Activated T-cell treated with anti-CD3 and anti-CD28 coated beads, Interleukin-2, amount 50 U/mL, for 72 hours (primary cell): ENCODE results near the gene PSMD8. TPM values are rescaled to one million over a fixed set of nuclear protein-coding genes. Genes with fewer than 3 reads are reported as not detected.
"Not testable (repeated sequence)": the region's sequence is repeated elsewhere in the genome, so short reads cannot be mapped to it uniquely, and the experiment has no call there.

Experiments used
- ATAC-seq, 2 donors: fragments of 150-1000 bp; cut with Tn5 transposase; replicated peaks in 1 of 2; 2 replicates each; pipeline ENCODE4 v1.10.0; 2021; ENCODE audit warnings: moderate library complexity in 2 of 2, mild to moderate bottlenecking in 1 of 2
- DNase-seq, 2 donors: peaks; one replicate each; pipeline ENCODE4 v3.0.0; 2021 to 2022; ENCODE audit warnings: mixed read lengths in 1 of 2
- H3K27ac Mint-ChIP-seq: one replicate; pipeline ENCODE4 v1.8.0; 2022; ENCODE audit warnings: mild to moderate bottlenecking, moderate library complexity, mixed read lengths
- H3K27me3 Mint-ChIP-seq: one replicate; pipeline ENCODE4 v1.8.0; 2022; ENCODE audit warnings: low read depth, mixed read lengths
- H3K36me3 Mint-ChIP-seq, 2 donors: one replicate each; pipeline ENCODE4 v1.8.0; 2022; ENCODE audit warnings: mixed read lengths in 2 of 2, mild to moderate bottlenecking in 1 of 2; ENCODE audit not compliant: insufficient read depth in 2 of 2
- H3K4me1 Mint-ChIP-seq: one replicate; pipeline ENCODE4 v1.8.0; 2022; ENCODE audit warnings: low read depth, mixed read lengths
- H3K4me3 Mint-ChIP-seq, 2 donors: one replicate each; pipeline ENCODE4 v1.8.0; 2022; ENCODE audit warnings: mild to moderate bottlenecking in 2 of 2, mixed read lengths in 2 of 2, moderate library complexity in 2 of 2
- H3K9me3 Mint-ChIP-seq, 2 donors: one replicate each; pipeline ENCODE4 v1.8.0; 2022; ENCODE audit warnings: mixed read lengths in 2 of 2
- total RNA-seq, 2 donors: library from RNA; stranded (reverse); gene quantifications; one replicate each; pipeline ENCODE4 v1.2.3, GENCODE V29; 2022

The PSMD8 gene
- total RNA-seq, 2 donors from 2014 or later: 136 to 168 TPM

- Mint-ChIP-seq H3K27ac (no peak overlapping the region), H3K36me3 (peaks cover 0 to 3% of the 10 kb centered on the region in 2 donors), H3K27me3 (no peaks in the 10 kb centered on the region), H3K9me3 (no peaks in the 10 kb centered on the region), H3K4me3 (no peak overlapping the region), H3K4me1 (peaks cover 11% of the 10 kb centered on the region)
- ATAC-seq: no peak
- no peak for DNase-seq
Observed at GRCh38 chr19:38412491-38412890, 38.1 kb downstream of the PSMD8 start.

GRCh38 chr19:38412961-38413360 lies 38.6 kb downstream of the PSMD8 start:
- Mint-ChIP-seq H3K27ac (no peak overlapping the region), H3K27me3 (no peaks in the 10 kb centered on the region), H3K36me3 (peaks cover 0 to 2% of the 10 kb centered on the region in 2 donors), H3K4me3 (no peak overlapping the region), H3K4me1 (peaks cover 15% of the 10 kb centered on the region), H3K9me3 (no peaks in the 10 kb centered on the region)
- ATAC-seq (no peak), DNase-seq (no peak)

GRCh38 chr19:38413416-38413815 lies 39.0 kb downstream of the PSMD8 start:
- peaks cover 0 to 1% of the 10 kb centered on the region in 2 donors for H3K36me3 Mint-ChIP-seq

GRCh38 chr19:38417146-38417543 lies 42.8 kb downstream of the PSMD8 start:
- no peaks in the 10 kb centered on the region for H3K9me3 Mint-ChIP-seq
- ATAC-seq (no peak), DNase-seq (no peak)
- H3K36me3 Mint-ChIP-seq: no peaks in the 10 kb centered on the region
- peak overlapping the region; percentile 6 for H3K27ac Mint-ChIP-seq
- peak overlapping the region; percentile 82 to 86 for H3K4me3 Mint-ChIP-seq
- peaks cover 24% of the 10 kb centered on the region for H3K4me1 Mint-ChIP-seq
- no peaks in the 10 kb centered on the region for H3K27me3 Mint-ChIP-seq

More at GRCh38 chr19:38413416-38413815, 39.0 kb downstream of the PSMD8 start:
- peaks cover 19% of the 10 kb centered on the region for H3K4me1 Mint-ChIP-seq
- H3K27ac Mint-ChIP-seq: no peak overlapping the region
- no peak for DNase-seq
- no peaks in the 10 kb centered on the region for H3K9me3 Mint-ChIP-seq
- no peaks in the 10 kb centered on the region for H3K27me3 Mint-ChIP-seq
- no peak for ATAC-seq
- no peak overlapping the region for H3K4me3 Mint-ChIP-seq

- no peaks in the 10 kb centered on the region for H3K9me3 Mint-ChIP-seq
- DNase-seq: peak; percentile 58 to 69
Observed at GRCh38 chr19:38417544-38418506, 43.5 kb downstream of the PSMD8 start.

GRCh38 chr19:38420935-38421334 lies 46.6 kb downstream of the PSMD8 start:
- ATAC-seq (no peak), DNase-seq (no peak)
- no peaks in the 10 kb centered on the region for H3K9me3 Mint-ChIP-seq
- no peak overlapping the region for H3K27ac Mint-ChIP-seq
- no peaks in the 10 kb centered on the region for H3K36me3 Mint-ChIP-seq
- H3K4me1 Mint-ChIP-seq: peaks cover 24% of the 10 kb centered on the region
- no peaks in the 10 kb centered on the region for H3K27me3 Mint-ChIP-seq
- H3K4me3 Mint-ChIP-seq: no peak overlapping the region

More at GRCh38 chr19:38417544-38418506, 43.5 kb downstream of the PSMD8 start:
- Mint-ChIP-seq H3K4me1 (peaks cover 24% of the 10 kb centered on the region), H3K4me3 (peak overlapping the region; percentile 82 to 86), H3K27me3 (no peaks in the 10 kb centered on the region), H3K27ac (peak overlapping the region; percentile 6), H3K36me3 (no peaks in the 10 kb centered on the region)
- peak; percentile 80 to 88 for ATAC-seq

- Mint-ChIP-seq H3K27me3 (no peaks in the 10 kb centered on the region), H3K4me3 (no peak overlapping the region), H3K9me3 (no peaks in the 10 kb centered on the region), H3K4me1 (peaks cover 29% of the 10 kb centered on the region), H3K27ac (no peak overlapping the region), H3K36me3 (no peaks in the 10 kb centered on the region)
- ATAC-seq (no peak), DNase-seq (no peak)
Observed at GRCh38 chr19:38421856-38422255, 47.5 kb downstream of the PSMD8 start.

GRCh38 chr19:38422438-38422837 lies 48.1 kb downstream of the PSMD8 start:
- Mint-ChIP-seq H3K4me1 (peaks cover 29% of the 10 kb centered on the region), H3K4me3 (no peak overlapping the region), H3K27me3 (no peaks in the 10 kb centered on the region), H3K27ac (no peak overlapping the region), H3K9me3 (no peaks in the 10 kb centered on the region), H3K36me3 (no peaks in the 10 kb centered on the region)
- no peak for DNase-seq
- no peak for ATAC-seq

GRCh38 chr19:38424272-38424671 lies 49.9 kb downstream of the PSMD8 start:
- no peak for ATAC-seq
- H3K27me3 Mint-ChIP-seq: no peaks in the 10 kb centered on the region
- H3K4me1 Mint-ChIP-seq: peaks cover 30% of the 10 kb centered on the region

GRCh38 chr19:38425222-38425809 lies 50.9 kb downstream of the PSMD8 start:
- DNase-seq (no peak), ATAC-seq (no peak)
- peaks cover 37% of the 10 kb centered on the region for H3K4me1 Mint-ChIP-seq
- no peak overlapping the region for H3K27ac Mint-ChIP-seq
- H3K27me3 Mint-ChIP-seq: no peaks in the 10 kb centered on the region
- H3K36me3 Mint-ChIP-seq: no peaks in the 10 kb centered on the region
- H3K9me3 Mint-ChIP-seq: no peaks in the 10 kb centered on the region
- H3K4me3 Mint-ChIP-seq: peak overlapping the region; percentile 77 to 94

More at GRCh38 chr19:38424272-38424671, 49.9 kb downstream of the PSMD8 start:
- H3K4me3 Mint-ChIP-seq: no peak overlapping the region
- no peak for DNase-seq
- H3K27ac Mint-ChIP-seq: no peak overlapping the region
- H3K9me3 Mint-ChIP-seq: no peaks in the 10 kb centered on the region
- H3K36me3 Mint-ChIP-seq: no peaks in the 10 kb centered on the region

- Mint-ChIP-seq H3K27me3 (no peaks in the 10 kb centered on the region), H3K9me3 (no peaks in the 10 kb centered on the region), H3K27ac (peak within 1 kb of the TSS; percentile 96), H3K4me1 (peaks cover 42% of the 10 kb centered on the region), H3K4me3 (peak within 1 kb of the TSS; percentile 77 to 94), H3K36me3 (no peaks in the 10 kb centered on the region)
- peak; percentile 66 to 70 for DNase-seq
- ATAC-seq: peak; percentile 24
Observed at GRCh38 chr19:38425810-38426466, 51.6 kb downstream of the PSMD8 start, which contains the start of gene RASGRP4. RASGRP4 (minus strand) TSS chr19:38426219; CDS start chr19:38426091, 128 bp downstream.

GRCh38 chr19:38427035-38427677 lies 52.8 kb downstream of the PSMD8 start:
- H3K4me3 Mint-ChIP-seq: peak overlapping the region; percentile 77 to 94
- not testable (repeated sequence) for H3K36me3 Mint-ChIP-seq, H3K27me3 Mint-ChIP-seq, H3K9me3 Mint-ChIP-seq
- ATAC-seq: peak; percentile 87 to 89
- H3K4me1 Mint-ChIP-seq: peaks cover 42% of the 10 kb centered on the region
- H3K27ac Mint-ChIP-seq: peak overlapping the region; percentile 96
- DNase-seq: peak; percentile 70 to 79
